Fibroblast of skin of right biceps (primary cell): ENCODE measurements around the gene IGFBP3.
"Not testable (repeated sequence)": the region's sequence is repeated elsewhere in the genome, so short reads cannot be mapped to it uniquely, and the experiment has no call there.

ENCODE experiments used
- DNase-seq: peaks from one replicate; pipeline ENCODE4 v3.0.0-alpha.2; 2013

The IGFBP3 gene

DNA sequence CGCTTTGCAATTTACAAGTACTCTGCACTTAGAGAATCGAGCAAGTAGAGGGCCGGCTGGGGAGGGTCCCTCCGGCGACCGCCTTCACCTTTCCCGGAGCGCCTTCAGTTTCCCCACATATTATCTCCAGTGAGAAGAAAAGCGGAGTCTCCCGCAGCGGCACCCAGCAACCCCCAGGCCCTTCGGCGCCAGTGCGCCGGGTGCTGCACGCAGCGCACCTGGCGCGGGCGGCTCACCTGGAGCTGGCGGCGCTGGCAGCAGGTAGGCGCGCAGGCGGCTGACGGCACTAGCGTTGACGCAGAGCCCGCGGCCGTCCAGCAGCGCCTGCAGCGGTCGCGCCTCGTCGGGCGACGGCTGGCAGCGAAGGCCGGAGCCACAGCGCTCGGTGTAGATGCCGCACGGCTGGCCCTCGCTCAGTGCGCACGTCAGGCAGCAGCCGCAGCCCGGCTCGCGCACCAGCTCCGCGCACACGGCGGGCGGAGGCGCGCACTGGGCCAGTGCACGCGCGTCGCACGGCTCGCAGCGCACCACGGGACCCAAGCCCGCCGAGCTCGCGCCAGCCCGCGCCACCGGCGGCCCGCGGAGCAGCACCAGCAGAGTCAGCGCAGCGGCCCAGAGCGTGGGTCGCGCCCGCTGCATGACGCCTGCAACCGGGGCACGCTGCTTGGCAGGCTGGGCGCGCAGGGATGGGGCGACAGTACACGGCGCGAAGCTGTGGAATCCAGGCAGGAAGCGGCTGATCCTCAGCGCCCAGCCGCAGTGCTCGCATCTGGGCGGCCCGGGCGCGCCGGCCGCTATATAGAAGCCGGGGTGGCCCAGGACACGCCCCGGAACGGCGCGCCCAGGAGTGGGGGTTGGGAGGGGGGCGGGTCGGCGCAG, at the start of gene IGFBP3:
Gene IGFBP3 (minus strand): TSS at position 771 of the 879 bp plus-strand sequence. CDS start 132 bp downstream, at position 639.
- peak; percentile 77 for DNase-seq

DNA sequence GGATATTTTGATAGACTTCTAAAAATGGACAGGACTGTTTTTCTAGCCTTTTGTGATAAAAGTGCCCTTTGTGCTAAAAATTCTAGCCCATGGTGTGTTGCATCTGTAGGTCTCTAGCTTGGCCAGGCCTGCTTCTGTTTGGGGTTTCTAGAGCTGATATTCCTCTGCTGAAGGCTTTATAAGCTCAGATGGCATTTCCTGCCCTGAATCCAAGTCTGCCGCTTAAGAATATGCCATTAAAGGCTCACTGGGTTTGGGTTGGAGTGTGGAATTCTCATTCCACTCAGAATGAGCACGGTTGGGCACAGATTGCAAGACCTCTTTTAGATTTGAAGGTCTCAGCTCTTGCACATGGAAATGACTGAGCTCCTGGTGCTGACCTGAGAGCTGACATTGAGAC, 49.4 kb upstream of the IGFBP3 start:
- DNase-seq, result no peak

DNA sequence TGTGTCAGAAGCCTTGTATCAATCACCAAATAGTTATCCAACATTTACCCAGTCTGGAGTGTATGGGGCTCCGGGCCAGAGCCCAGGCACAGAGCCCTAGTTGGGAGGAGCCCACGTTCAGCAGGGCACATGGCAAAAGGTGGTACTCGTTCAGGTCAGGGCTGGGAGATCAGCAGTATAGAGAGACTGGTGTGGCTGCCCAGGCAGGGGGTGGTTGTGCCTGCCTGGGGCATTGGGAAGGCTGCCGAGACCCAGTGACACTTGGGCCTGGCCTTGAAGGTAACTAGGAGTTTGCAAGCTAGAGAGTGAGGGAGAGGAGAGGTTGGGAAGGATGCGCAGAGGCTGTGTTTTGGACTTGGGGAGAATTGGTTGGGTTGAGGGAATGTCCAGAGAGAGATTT, 48.9 kb upstream of the IGFBP3 start:
- DNase-seq, result no peak

DNA sequence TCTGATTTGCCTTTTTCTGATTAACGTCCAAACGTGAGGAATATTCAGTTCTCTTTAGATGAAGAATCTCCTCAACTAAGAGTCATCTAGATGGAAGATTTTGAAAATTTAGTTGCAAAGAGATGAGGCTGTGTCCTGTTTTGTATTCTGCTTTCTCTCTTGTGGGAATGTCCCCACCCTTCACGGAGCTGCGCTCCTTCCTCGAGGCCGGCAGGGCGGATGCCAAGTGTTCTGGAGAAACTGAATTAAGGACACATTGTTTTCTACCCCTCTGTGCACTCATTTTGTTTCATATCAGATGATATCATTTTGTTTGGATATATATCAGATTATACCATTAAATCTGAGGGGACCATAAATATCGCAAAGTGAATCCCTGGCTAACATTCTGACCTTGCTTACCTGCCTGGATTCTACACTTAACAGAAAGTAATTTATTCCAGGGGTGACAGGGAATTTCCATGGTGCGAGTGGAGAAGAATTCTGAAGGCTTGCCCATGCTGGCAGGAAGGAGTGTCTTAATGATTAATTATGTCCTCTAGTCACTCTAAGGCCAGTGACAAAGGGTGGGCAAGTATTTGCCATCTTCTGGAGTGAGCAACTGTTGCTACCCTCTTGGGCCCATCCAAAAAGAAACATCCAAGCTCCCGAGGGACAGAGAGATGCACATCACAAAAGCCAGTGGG, 47.9 kb upstream of the IGFBP3 start:
- no peak for DNase-seq

- no peak for DNase-seq
These were observed 47.2 kb upstream of the IGFBP3 start for GRCh38 chr7:45968312-45968711.

DNA sequence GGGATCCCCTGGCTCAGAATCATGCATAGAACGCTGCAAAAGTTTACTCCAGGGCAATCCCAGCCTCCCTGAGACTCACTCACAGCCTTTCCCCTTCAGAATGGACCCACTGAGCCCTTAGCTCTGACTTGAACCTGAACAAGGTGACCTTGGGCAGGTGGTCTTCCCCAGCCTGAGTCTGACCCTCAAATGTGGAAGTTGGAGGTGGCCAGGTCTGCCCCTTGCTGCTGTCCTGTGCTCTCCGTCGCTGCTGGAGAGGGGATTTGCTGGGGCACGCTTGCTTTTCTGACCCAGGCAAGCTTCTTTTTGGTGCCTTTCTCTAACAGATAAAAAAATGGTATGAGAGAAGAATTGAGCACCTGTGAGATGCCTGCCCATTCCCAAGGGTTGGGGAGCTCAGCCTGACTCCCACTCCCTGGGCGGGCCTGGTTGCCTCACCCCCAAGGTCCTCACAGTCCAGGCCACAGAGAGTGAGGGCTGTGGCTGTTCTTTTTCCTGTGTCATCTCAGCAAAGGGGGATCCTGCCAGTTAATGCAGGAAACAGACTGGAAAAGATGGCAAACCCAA, 46.6 kb upstream of the IGFBP3 start:
- DNase-seq, result no peak

DNA sequence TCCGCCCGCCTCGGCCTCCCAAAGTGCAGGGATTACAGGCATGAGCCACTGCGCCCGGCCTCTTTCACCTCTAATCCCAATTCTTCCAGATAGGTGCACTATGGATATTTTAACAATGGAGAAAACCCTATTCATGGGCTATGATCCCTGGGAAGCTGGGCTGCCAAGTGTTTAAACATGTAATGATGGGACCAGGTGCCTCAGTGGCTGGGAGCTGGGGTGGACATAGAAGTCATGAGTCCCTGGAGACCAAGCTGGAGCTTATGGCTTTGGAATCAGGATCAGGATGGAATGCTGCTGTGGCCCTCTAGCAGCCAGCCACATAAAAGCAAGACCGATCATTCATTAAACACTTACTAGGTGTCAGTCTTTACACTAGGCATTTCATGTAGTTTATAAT, 41.8 kb upstream of the IGFBP3 start:
- no peak for DNase-seq

DNA sequence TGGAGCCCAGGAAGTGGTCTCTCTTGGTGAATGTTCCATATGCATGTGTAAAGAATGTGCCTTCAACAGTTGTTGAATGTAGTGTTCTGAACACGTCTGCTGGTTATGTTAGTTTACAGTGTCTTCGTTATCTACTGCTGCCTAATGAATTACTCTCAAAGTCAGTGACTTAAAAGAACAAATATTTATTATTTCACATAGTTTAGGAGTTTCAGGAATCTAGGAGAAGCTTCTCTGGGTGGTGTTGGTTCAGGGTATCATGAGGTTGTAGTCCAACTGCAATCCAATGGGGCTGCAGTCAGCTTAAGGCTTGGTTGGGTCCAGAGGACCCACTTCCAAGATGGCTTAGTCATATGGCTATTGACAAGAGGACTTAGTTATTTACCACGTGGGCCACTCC, 36.6 kb upstream of the IGFBP3 start:
- no peak for DNase-seq

- no peak for DNase-seq
These were observed 34.2 kb upstream of the IGFBP3 start for GRCh38 chr7:45955286-45955685.

GRCh38 chr7:45953055-45953454, 32.0 kb upstream of the IGFBP3 start:
- not testable (repeated sequence) for DNase-seq

GRCh38 chr7:45944058-45944457, 23.0 kb upstream of the IGFBP3 start:
- no peak for DNase-seq

DNA sequence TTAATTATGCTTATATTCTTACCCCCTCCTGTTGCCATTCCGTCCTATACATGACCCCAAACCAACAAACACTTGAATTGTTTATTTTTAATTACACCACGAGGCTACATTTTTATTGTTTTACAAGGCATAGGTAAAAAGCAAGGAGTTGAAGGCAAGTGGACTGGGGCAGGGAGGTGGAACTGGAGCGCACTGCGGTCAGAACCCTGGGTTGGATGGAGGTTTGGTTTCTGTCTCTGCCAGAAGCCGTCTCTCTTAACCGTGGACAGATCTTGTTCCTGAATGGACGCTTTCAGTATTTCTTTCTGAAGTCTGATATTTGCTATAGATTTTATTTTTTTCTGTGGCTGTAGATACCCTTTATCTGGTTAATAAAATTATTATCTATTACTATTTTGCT, 19.9 kb upstream of the IGFBP3 start:
- no peak for DNase-seq

DNA sequence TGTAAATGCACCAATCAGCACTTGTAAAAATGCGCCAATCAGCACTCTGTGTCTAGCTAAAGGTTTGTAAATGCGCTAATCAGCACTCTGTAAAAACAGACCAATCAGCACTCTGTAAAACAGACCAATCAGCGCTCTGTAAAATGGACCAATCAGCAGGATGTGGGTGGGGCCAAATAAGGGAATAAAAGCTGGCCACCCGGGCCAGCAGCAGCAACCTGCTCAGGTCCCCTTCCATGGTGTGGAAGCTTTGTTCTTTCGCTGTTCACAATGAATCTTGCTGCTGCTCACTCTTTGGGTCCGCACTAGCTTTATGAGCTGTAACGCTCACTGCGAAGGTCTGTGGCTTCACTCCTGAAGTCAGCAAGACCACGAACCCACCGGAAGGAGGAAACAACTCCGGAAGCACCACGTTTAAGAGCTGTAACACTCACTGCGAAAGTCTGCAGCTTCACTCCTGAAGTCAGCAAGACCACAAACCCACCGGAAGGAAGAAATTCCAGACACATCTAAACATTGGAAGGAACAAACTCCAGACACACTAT, 19.2 kb upstream of the IGFBP3 start:
- not testable (repeated sequence) for DNase-seq

- no peak for DNase-seq
These were observed 18.5 kb upstream of the IGFBP3 start for GRCh38 chr7:45939574-45939973.

GRCh38 chr7:45938626-45939302, 17.7 kb upstream of the IGFBP3 start:
- no peak for DNase-seq

GRCh38 chr7:45937862-45938261, 16.8 kb upstream of the IGFBP3 start:
- no peak for DNase-seq

DNA sequence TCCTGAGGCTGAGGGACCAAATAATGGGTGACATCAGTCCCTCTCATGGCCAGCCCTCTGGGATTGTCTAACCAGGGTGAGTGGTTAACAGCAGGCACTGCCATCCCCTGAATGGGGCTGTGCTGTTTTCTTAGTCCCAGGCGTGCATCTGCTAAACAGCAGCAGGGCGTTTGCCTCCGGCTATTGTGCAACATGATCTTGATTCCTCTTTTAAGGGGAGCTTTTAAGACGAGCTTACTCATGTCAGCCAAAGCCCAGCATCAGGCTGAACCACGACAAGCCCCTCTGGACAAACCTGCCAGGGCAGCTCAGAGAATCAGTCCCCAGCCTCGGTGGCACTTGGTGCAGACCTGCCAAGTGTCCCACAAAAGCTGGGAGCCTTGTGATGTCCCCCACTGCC, 16.2 kb upstream of the IGFBP3 start:
- DNase-seq, result no peak

- DNase-seq, result no peak
These were observed 9.9 kb upstream of the IGFBP3 start for GRCh38 chr7:45930967-45931366.

GRCh38 chr7:45927721-45928120, 6.6 kb upstream of the IGFBP3 start:
- DNase-seq, result no peak

DNA sequence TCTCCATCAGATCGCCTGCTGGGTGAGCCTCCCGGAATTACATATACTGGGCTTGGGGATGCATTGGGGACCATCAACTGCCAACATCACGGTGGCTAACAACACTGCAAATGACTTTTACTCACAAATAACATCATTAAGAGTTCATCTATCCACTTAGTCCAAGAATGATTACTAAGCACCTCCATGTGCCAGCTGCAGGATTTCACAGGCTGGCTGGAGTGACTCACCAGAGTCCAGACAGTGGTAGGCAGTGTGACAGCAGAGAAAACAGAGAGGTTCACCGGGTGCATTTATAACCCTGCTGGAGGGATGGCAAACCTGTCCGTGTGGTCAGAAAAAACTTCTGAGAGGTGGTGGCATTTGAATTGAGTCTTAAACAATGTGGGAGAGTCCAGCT, 3.2 kb upstream of the IGFBP3 start:
- peak; percentile 77 for DNase-seq

GRCh38 chr7:45923818-45924217, 2.7 kb upstream of the IGFBP3 start:
- DNase-seq, result no peak

DNA sequence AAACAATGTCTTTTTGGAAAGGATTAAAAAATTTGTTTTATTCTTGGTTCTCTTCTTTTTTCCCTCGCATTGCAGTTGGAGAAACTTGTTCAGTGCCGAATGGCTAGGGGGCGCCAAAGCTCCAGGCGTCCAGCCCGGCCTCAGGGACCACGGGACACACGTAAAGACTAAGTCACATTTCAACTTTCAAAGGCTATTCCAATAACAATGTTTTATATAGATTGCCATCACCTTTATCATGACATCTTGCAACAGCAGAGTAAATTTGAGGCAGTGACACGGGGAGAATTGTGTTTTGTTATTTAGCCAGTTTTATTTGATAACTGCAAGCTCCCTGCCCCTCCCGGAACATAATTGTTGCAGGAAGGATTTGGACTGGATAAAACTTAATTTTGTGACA, 2.2 kb upstream of the IGFBP3 start:
- DNase-seq, result peak; percentile 78

GRCh38 chr7:45922810-45923209, 1.7 kb upstream of the IGFBP3 start:
- peak; percentile 21 for DNase-seq
